ENCODE data around the gene ZBTB20. TPM values are rescaled to one million over a fixed set of nuclear protein-coding genes. Genes with fewer than 3 reads are reported as not detected.

ZBTB20 gene
- total RNA-seq, 1 experiment from 2014 or later, result 0.10 TPM

DNA sequence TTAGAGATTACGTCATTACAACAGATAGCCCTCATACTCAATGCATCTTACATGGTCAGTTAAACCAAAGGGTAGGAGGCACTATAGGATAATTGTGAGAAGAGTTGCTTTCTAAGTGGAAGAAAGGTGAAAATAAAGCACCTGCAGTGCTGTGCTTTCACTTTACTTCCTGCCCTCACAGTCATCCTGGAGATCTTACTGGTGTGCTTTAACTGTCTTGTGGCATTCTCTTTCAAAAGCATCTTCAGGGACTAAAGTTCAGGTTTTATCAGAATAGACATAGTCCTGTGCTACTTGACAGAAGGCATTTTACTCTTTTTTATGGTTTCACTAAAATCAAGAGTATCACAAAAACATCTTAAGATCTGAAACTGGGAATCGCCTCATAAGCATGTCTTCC, 286.6 kb downstream of the ZBTB20 start:
- in situ Hi-C loops (cut with HindIII; ENCODE audit: low sequenced_read_pairs), result no loop called here
- no peak for DNase-seq (ENCODE audit: low spot score)

DNA sequence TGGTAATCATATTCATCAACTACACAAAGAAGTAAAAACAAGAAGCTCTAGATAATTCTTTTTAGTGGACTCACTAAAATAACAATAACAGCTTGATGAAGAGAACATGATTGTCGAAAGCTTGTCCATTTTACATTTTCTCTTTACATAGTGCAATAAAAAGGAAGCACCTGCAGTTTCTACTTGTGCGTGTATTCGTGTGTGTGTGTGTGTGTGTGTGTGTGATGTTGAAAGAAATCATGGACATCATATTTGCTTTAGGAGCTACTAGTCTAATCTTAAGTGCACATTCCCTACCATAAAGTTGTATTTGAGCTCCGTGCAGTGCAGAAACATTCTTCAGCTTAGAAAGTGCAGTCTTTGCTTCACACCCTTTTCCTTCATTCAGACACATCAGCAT, 288.8 kb downstream of the ZBTB20 start:
- no peak for DNase-seq (ENCODE audit: low spot score)
- in situ Hi-C loops (cut with HindIII; ENCODE audit: low sequenced_read_pairs), result no loop called here

DNA sequence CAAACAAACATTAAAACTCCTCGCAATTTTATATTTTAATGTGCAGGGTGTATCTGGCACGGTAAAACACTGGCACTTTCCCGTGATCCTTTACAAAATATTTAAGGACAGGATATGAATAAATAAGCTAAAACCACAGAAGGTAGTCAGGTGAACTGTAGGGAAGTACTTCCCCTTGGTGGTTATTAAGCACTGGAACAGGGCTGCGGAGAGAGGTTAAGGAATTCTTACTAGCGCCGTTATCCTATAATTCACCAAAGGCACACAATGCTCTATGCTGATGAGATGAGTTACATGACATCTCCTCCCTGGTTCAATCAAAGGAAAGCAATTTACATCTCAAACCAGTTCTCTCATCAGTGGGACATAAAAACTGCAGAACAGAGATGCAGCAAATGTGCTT, 289.8 kb downstream of the ZBTB20 start:
- in situ Hi-C loops (cut with HindIII; ENCODE audit: low sequenced_read_pairs), result no loop called here
- no peak for DNase-seq (ENCODE audit: low spot score)

DNA sequence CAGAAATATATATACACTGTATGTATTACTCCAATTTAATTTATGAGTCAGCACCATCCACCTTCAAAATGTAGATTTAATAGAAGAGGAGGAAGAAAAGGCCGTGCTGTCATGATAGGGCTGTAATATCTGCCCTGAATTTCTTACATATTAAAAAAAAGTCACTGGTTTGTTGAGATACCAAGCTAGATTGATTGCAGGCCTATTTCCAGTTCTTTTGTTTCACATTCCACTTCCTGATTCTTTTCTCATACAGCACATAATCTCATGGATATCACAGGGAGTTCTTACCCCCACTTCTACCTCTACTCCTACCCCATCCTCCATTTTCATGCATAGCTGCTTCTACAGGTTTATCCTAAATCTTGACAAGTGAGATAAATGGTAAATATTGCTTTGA, 290.3 kb downstream of the ZBTB20 start:
- in situ Hi-C loops (cut with HindIII; ENCODE audit: low sequenced_read_pairs), result no loop called here
- no peak for DNase-seq (ENCODE audit: low spot score)

DNA sequence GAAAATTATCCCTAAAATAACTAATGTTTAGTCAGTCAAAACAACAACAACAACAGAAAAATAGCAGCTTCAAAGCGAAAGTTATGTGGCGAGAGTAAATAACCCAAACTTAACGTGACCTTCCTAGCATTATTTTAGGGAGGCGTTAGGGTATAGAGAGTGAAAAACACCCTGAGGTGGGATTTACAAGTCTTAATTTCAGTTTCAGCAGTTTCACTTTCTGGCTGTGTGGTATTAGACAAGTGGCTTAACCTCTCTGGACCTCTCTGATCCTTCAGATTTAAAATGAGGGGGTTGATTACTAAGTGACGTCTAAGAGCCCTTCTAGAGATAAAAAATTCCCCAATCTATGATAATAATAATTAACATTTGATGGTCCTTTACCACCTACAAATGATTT, 291.2 kb downstream of the ZBTB20 start:
- no peak for DNase-seq (ENCODE audit: low spot score)
- in situ Hi-C loops (cut with HindIII; ENCODE audit: low sequenced_read_pairs), result no loop called here

DNA sequence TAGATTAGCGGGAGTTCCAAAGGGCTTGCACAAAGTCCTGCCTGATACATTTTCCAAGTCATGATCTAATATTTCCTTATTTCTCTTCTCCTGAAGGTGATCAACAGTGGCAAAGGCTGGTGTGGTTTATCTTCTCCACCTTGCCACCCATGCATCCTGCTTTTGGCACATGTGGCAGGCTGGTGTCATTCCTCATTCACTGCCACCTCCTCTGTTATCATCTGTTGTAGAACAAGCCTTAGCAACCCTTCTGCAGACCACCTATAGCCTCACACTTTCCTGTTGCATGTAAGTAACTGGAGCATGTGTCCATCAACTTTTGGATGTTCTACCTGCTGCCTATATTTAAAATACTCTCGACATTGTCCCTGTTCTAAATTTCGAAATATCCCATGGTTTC, 294.1 kb downstream of the ZBTB20 start:
- in situ Hi-C loops (cut with HindIII; ENCODE audit: low sequenced_read_pairs), result no loop called here
- no peak for DNase-seq (ENCODE audit: low spot score)

DNA sequence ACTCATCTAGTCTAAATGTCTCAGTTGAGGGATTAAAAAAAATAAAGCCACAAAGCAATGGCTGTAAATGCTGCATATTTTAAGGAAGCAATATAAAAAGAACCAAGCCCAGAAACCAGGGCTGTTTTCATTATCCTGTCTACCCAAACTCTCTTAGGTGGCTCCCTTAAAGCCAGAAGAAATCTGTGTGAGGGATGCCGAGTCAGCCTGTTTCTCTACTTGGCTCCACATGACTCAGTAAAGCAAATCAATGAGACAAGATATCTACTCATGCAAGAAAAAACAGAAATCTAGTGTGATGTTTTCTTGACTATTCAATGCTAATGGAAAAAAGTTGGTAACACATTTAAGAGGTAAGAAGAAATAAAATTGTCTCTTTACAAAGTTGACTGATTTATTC, 296.2 kb downstream of the ZBTB20 start:
- in situ Hi-C loops (cut with HindIII; ENCODE audit: low sequenced_read_pairs), result no loop called here
- no peak for DNase-seq (ENCODE audit: low spot score)

DNA sequence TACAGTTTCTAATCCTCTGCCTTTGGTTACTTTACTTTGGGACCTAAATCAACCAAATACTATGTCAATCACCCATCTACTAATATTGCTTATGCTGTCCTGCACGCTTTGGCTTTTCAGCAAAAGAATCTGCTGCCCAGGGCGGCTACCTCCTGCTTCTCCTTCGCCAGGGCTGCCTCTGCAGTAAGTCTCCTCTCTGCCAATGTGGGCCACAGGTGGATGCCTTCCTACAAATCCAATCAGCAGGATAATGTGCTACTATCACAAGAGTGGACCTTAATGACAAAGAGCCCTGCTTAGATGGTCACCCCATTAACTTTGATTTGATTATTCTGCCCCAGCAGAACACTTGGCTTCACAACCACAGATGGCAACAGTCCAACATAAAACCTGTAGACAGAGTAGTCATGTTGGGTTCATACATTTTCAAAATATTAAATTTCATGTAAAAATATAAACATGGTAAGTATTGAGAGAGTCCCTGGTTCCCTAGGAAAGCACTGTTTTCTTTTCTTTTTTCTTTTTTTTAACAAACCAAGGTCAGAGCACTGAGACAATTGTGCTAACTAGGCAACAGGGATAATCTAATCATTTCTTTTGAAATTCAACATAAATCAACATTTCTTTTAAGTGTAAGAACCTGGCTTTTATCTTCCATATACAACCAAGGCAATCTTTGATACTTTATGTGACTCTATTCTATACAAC, 298.3 kb downstream of the ZBTB20 start:
- peak; percentile 77 for DNase-seq (ENCODE audit: low spot score)
- in situ Hi-C loops (cut with HindIII; ENCODE audit: low sequenced_read_pairs), result no loop called here

DNA sequence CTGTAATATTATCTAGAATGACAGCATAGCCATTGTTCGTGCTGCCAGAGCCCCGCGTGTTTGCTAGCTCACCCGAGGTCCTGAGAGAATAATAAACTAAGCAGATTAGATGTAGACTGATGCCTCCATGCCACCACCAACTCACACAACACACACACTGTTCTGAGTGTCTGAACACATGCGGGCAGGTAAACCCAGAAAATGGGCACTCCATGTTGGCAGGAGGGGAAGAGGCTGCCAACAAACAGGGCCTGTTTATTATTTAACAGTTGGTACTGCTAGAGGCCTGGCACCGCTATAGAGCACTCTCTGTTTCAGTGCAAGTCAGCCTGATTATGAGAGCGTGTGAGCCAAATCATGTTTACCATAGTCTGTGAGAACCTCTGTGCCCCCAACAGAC, 299.0 kb downstream of the ZBTB20 start:
- in situ Hi-C loops (cut with HindIII; ENCODE audit: low sequenced_read_pairs), result no loop called here
- peak; percentile 98 for DNase-seq (ENCODE audit: low spot score)

DNA sequence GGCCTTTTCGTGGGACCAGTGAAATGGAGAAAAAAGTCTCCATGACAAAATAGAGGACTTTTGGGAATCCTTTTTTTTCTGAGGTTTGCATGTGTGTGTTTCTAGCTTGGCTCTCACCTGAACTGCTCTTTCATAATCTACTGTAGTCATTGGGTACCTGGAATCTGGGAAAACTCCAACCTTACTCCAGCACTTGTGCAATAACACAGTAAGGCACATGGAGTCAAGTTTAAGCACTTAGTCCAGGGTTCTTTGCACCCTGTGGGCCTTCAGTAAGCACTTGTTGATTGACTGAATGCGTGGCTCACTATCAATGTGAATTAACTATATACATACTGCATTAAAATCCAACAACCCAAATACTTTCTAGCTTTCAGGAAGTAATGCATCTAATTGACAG, 299.5 kb downstream of the ZBTB20 start:
- in situ Hi-C loops (cut with HindIII; ENCODE audit: low sequenced_read_pairs), result no loop called here
- DNase-seq (ENCODE audit: low spot score), result no peak

DNA sequence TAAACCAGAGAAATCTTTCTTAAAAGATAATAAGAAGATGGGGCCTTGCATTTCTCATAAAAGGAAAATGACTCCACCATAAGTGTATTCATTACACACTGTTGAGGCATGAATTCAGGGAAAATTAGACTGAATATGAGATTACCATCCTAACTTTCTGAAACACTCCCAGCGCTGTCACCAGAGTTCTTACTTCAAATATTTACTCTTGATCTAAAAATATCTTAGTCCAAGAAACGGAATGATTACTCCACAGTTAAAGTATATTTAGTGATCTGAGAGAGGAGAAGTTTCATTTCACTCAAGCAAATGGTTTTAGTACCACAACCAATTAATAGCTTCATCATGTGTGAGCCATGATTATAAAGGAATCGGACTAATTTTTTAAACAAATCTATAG, 300.3 kb downstream of the ZBTB20 start:
- no peak for DNase-seq (ENCODE audit: low spot score)
- in situ Hi-C loops (cut with HindIII; ENCODE audit: low sequenced_read_pairs), result no loop called here

DNA sequence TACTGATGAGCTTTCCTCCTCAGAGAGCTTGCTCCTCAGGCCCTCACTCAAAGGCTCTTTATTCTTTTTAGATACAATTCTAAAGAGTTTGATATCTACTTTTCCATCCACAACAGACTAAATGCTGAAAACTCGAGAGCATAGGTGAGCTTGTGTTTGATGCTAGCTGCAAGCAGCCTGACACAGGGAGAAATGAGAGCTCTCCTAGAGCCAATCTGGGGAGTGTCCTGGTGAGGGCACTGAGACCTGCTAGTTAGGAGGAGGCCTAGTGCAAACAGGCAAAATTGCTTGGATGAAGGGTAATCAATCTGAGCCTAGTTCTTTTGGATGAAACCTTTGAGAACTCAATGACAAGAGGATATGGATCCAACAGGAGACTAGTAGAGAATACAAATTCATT, 300.8 kb downstream of the ZBTB20 start:
- DNase-seq (ENCODE audit: low spot score), result peak; percentile 64
- in situ Hi-C loops (cut with HindIII; ENCODE audit: low sequenced_read_pairs), result no loop called here

DNA sequence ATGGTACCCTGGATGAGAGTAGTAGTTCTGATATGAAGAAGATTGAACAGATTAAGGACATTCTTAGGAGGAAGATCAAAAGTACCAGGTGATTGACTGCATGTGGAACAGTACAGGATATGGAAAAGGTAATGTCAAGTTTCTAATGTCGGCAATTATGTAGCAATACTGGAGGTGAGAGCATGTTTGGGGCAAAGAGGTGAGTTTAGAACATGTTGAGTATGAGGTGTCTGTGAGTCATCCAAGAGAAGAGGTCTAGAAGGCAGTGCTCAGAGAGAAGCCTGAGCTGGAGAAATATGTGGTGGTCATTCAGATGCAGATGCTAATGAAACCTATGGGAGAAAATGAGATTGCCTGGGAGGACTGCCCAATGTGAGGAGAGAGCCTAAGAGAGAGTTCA, 305.6 kb downstream of the ZBTB20 start:
- no peak for DNase-seq (ENCODE audit: low spot score)
- in situ Hi-C loops (cut with HindIII; ENCODE audit: low sequenced_read_pairs), result no loop called here

DNA sequence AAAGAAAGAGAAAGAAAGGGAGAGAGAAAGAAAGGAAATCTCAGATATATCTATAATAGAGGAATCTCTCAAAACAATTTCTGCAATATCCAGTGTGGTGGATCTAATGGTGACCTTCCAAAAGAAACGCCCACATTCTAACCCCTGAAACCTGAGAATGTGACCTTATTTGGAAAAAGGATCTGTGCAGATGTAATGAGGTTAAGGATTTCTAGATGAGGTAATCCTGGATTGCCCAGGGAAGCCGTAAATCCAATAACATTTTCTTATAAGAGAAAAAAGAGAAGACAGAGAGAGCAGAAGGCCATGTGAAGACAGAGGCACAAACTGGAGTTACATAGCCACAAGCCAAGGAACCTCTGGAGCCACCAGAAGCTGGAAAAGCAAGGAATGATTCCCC, 307.6 kb downstream of the ZBTB20 start:
- no peak for DNase-seq (ENCODE audit: low spot score)
- in situ Hi-C loops (cut with HindIII; ENCODE audit: low sequenced_read_pairs), result no loop called here

DNA sequence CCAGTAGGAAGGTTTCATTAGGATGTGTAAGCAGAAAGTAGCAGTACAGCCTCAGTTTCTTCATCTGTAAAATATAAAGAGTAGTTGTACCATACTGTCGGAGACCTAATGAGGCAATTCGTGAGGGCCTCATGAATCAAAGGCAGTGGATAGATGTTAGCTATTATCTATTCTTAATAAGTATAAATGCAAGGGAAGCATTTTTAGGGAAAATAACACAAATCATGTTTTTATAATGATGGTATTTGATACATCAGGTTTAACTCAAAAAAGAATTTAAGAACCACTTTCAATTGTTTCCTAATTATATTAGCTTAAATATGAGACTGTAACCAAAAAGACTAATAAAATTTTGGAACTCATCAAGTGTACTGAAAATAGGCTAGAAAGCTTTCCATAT, 309.1 kb downstream of the ZBTB20 start:
- DNase-seq (ENCODE audit: low spot score), result no peak
- in situ Hi-C loops (cut with HindIII; ENCODE audit: low sequenced_read_pairs), result no loop called here

DNA sequence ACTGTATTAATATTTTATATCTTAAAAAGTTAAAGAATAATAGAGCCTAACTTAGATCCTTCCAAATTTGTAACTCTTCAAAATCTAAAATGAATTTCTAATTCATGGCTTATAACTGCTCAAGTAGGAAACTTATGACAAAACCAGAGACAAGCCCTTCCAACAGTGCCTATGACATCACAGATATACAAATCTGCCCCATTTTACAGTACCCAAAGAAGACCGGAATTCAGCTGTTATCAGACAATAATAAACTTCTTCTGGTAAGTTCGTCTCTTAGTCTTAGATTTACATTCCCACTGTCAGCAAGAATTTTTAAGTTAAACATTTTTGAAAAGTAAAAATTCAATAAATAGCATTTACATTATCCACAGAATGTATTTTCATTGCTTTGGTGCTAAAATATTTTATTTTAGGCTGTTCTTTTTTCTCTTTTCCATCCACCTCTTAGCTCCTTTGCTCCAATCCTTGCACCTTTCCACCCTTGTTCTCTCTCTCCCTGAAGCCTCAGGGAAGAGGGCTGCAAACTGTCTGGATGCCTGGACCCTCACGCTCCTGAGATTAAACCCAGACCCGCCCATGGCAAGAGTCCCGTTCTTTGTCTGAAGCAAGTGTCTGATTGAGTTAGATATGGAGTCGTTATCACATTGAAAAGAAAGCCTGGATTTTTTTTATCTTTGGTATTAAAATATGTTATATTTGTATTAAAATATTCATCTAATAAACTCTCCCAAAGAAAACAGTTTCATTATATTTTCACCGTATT, 312.7 kb downstream of the ZBTB20 start:
- in situ Hi-C loops (cut with HindIII; ENCODE audit: low sequenced_read_pairs), result no loop called here
- DNase-seq (ENCODE audit: low spot score), result no peak

DNA sequence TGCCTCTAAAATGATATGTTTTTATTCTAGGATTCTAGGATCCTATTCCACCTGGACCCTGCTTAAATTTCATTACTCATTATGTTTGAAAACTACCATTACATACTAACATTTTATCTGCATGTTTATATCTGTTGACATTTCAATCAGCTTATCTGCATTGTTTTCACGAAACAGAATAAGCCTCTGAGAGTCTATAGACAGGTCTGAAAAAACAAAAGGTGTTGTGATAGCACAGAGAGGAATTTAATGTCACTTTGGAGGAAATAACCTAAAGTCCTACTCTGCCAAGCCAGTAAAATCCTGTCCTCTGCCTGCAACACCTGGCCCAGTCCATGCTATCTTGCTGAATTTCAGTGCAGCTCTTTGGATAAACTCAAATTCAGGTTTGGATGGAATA, 315.2 kb downstream of the ZBTB20 start:
- in situ Hi-C loops (cut with HindIII; ENCODE audit: low sequenced_read_pairs), result no loop called here

DNA sequence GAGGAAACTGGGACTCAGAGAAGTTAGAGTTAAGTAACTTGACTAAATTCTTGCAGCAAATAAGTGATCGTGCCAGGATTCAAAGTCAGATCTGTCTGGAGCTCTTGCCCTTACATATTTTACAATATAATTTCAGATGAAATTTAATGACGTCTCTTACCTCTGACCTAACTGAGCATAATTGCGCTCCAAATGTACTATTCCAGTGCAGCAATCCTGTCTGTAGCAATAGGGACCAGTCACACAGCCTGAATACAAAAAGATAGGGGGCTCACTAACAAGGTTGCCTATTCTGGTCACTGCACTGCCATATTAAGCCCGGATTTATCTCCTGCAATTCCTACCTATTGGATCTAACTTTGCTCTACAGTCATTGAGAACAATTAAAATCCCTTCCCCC, 316.4 kb downstream of the ZBTB20 start:
- in situ Hi-C loops (cut with HindIII; ENCODE audit: low sequenced_read_pairs), result no loop called here
- DNase-seq (ENCODE audit: low spot score), result no peak

More for the DNA sequence above, 315.2 kb downstream of the ZBTB20 start:
- no peak for DNase-seq (ENCODE audit: low spot score)

DNA sequence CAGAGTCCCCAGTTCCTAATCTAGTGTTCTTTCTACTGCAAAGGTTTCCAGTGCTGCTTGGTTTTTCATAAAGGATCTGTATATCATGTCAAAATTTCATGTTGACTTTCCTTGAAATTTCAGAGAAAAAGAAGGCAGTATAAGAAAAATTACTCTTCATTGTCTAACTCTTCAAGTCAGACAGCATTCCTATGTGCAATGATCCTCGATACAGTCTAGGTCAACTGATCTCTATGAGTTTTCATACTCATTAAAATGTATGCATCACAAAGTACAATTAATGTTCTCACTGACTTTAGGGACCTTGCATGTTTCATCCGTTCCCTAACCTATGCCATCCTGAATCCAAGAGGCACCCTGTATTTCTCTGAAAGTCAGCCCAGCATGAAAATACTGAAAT, 317.3 kb downstream of the ZBTB20 start:
- in situ Hi-C loops (cut with HindIII; ENCODE audit: low sequenced_read_pairs), result no loop called here
- no peak for DNase-seq (ENCODE audit: low spot score)

DNA sequence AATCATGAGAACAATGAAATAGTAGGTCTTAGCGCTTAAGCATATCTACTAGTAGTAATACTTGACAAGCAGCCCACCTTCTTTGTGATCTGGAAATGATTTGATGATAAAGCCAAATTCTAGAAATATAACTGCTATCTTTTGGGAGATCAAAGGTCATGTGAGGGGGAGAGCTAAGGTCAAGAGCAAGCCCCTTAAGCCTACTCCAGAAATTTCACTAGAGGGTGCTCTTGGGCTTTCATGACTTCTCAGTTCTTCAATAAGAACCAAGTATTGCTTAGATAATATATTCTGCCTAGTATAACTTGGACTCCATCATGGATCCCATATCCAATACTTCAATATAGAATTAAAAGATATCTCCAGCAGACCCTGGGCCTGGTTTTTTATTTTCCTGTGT, 319.6 kb downstream of the ZBTB20 start:
- in situ Hi-C loops (cut with HindIII; ENCODE audit: low sequenced_read_pairs), result no loop called here
- peak; percentile 49 for DNase-seq (ENCODE audit: low spot score)

DNA sequence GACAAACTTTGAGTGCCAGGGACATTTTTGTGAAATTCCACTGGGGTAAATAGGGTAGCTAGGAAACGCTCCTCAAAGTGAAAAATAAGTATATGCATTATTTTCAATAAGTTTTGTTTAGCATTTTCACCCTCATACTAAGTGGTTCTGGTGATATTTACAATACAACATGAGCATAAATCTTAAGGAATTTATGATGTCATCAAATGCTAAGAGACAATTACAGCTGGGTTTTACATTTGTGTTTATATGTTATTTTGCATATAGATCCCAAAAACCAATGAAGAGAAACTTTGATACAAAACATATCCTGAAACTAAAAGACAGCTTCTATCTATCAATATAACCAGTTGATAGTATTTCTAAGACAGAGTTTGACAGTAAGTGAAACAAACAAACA, 323.1 kb downstream of the ZBTB20 start:
- in situ Hi-C loops (cut with HindIII; ENCODE audit: low sequenced_read_pairs), result no loop called here
- no peak for DNase-seq (ENCODE audit: low spot score)

Measured in G401 (cell line).